HL-60/S4 treated with retinoic acid at 250 ng/mL for 4 days and 3 days (cell line): ENCODE measurements around the gene PTH2.
"Not testable (repeated sequence)": the region's sequence is repeated elsewhere in the genome, so short reads cannot be mapped to it uniquely, and the experiment has no call there.

ENCODE experiments used
- in situ Hi-C: fragments of 300-500 bp; cut with MboI; formaldehyde crosslinking; loops from 2 replicates; pipeline ENCODE4 v1.7.0; 2022; ENCODE audit warnings: low sequenced_read_pairs

The PTH2 gene

GRCh38 chr19:49423071-49423984 lies at the start of gene PTH2:
TSS of gene PTH2 (minus strand) at chr19:49423441. CDS start at chr19:49423339, 102 bp downstream.
- in situ Hi-C loops, result no loop called here

- in situ Hi-C loops, result no loop called here
These were observed 49.7 kb upstream of the PTH2 start for GRCh38 chr19:49472936-49473335.

GRCh38 chr19:49470615-49470978 lies 47.4 kb upstream of the PTH2 start:
- in situ Hi-C loops, result no loop called here

- in situ Hi-C loops, result no loop called here
These were observed 46.8 kb upstream of the PTH2 start for GRCh38 chr19:49469828-49470614.

GRCh38 chr19:49468746-49469447 lies 45.7 kb upstream of the PTH2 start:
- in situ Hi-C loops, result no loop called here

- in situ Hi-C loops, result no loop called here
These were observed 45.0 kb upstream of the PTH2 start for GRCh38 chr19:49468199-49468598.

- in situ Hi-C loops, result no loop called here
These were observed 42.1 kb upstream of the PTH2 start for GRCh38 chr19:49465371-49465770.

GRCh38 chr19:49463960-49464740 lies 40.9 kb upstream of the PTH2 start:
- in situ Hi-C loops, result no loop called here

GRCh38 chr19:49462492-49462891 lies 39.3 kb upstream of the PTH2 start:
- in situ Hi-C loops, result no loop called here

- in situ Hi-C loops, result no loop called here
These were observed 38.4 kb upstream of the PTH2 start for GRCh38 chr19:49461656-49462055.

- in situ Hi-C loops, result not testable (repeated sequence)
These were observed 37.9 kb upstream of the PTH2 start for GRCh38 chr19:49461130-49461529.

GRCh38 chr19:49459388-49459787 lies 36.1 kb upstream of the PTH2 start:
- in situ Hi-C loops, result no loop called here

- in situ Hi-C loops, result no loop called here
These were observed 35.3 kb upstream of the PTH2 start for GRCh38 chr19:49458567-49458903.

- in situ Hi-C loops, result no loop called here
These were observed 33.1 kb upstream of the PTH2 start for GRCh38 chr19:49456326-49456725.

GRCh38 chr19:49455773-49456172 lies 32.5 kb upstream of the PTH2 start:
- in situ Hi-C loops, result no loop called here

GRCh38 chr19:49453757-49454240 lies 30.6 kb upstream of the PTH2 start:
- in situ Hi-C loops, result no loop called here

- in situ Hi-C loops, result no loop called here
These were observed 29.9 kb upstream of the PTH2 start, which contains the start of gene ALDH16A1 for GRCh38 chr19:49453013-49453756. TSS of gene ALDH16A1 (plus strand) at chr19:49453225. CDS start at chr19:49453332, 107 bp downstream.

GRCh38 chr19:49451430-49452181 lies 28.4 kb upstream of the PTH2 start, which contains the start of gene PIH1D1:
TSS of gene PIH1D1 (minus strand) at chr19:49451814. CDS start at chr19:49451574, 240 bp downstream.
- in situ Hi-C loops, result no loop called here

- in situ Hi-C loops, result no loop called here
These were observed 27.2 kb upstream of the PTH2 start for GRCh38 chr19:49450405-49450804.
